PC-9 (cell line): ENCODE results near the gene CD302. TPM values are rescaled to one million over a fixed set of nuclear protein-coding genes. Genes with fewer than 3 reads are reported as not detected.
A peak's percentile ranks its signal among the peaks of the same experiment; 100 is the strongest.

ENCODE experiments used
- BruUV-seq: library from RNA; stranded (reverse); fragments of 400-500 nt; replicated peaks from 2 replicates; lab custom pipeline; 2021; lab: Mats Ljungman, UMichigan
- CTCF ChIA-PET: fragments of 300-600 bp; sonication (Branson Sonifier 250); formaldehyde crosslinking; loops from one replicate; lab custom pipeline; 2022; ENCODE audit warnings: antibody characterized with exemption; lab: Charles Lee
- POLR2A ChIA-PET: fragments of 300-600 bp; sonication (Branson Sonifier 250); formaldehyde crosslinking; loops from one replicate; lab custom pipeline; 2022; ENCODE audit warnings: antibody characterized with exemption; ENCODE audit not compliant: unreplicated experiment; lab: Charles Lee
- DNase-seq, 2 experiments: peaks; one replicate each; pipeline versions ENCODE4 v3.0.0 to v3.0.0-alpha.2; 2015 to 2022; ENCODE audit warnings: mixed read lengths in 1 of 2
- H2AFZ ChIP-seq: fragments of 200-600 bp; sonication (generic); 2 replicates; pipeline ENCODE4 v1.8.1; 2017; ENCODE audit warnings: antibody characterized with exemption
- H3F3A ChIP-seq: fragments of 200-600 bp; sonication (generic); 2 replicates; pipeline ENCODE4 v1.8.1; 2017; ENCODE audit warnings: antibody characterized with exemption, mild to moderate bottlenecking, low read depth; ENCODE audit not compliant: insufficient read depth
- H3K27ac ChIP-seq: fragments of 200-600 bp; sonication (generic); 2 replicates; pipeline ENCODE4 v1.6.1; 2016; ENCODE audit warnings: mixed run types
- H3K27me3 ChIP-seq: fragments of 200-600 bp; sonication (generic); 2 replicates; pipeline ENCODE4 v1.6.1; 2016; ENCODE audit warnings: low read depth, mixed run types; ENCODE audit not compliant: insufficient read depth
- H3K36me3 ChIP-seq: fragments of 200-600 bp; sonication (generic); 2 replicates; pipeline ENCODE4 v1.6.1; 2016; ENCODE audit warnings: low read depth, mixed run types
- H3K4me1 ChIP-seq: fragments of 200-600 bp; sonication (generic); replicated peaks from 2 replicates; pipeline ENCODE4 v1.6.1; 2016; ENCODE audit warnings: mixed run types; ENCODE audit not compliant: insufficient read depth
- H3K4me2 ChIP-seq: fragments of 200-600 bp; sonication (generic); 2 replicates; pipeline ENCODE4 v1.6.1; 2017; ENCODE audit warnings: mixed run types
- H3K4me3 ChIP-seq: fragments of 200-600 bp; sonication (generic); 2 replicates; pipeline ENCODE4 v1.6.1; 2016; ENCODE audit warnings: mixed run types
- H3K79me2 ChIP-seq: fragments of 200-600 bp; sonication (generic); 2 replicates; pipeline ENCODE4 v1.6.1; 2017; ENCODE audit warnings: low read depth, mixed run types
- H3K9me2 ChIP-seq: fragments of 200-600 bp; sonication (generic); 2 replicates; pipeline ENCODE4 v1.8.1; 2017; ENCODE audit warnings: mild to moderate bottlenecking; ENCODE audit not compliant: insufficient read depth
- H3K9me3 ChIP-seq: fragments of 200-600 bp; sonication (generic); 2 replicates; pipeline ENCODE4 v1.8.1; 2016; ENCODE audit warnings: low read depth; ENCODE audit not compliant: insufficient read depth
- H4K20me1 ChIP-seq: fragments of 200-600 bp; sonication (generic); 2 replicates; pipeline ENCODE4 v1.8.1; 2017; ENCODE audit not compliant: insufficient read depth
- CTCF ChIP-seq: fragments of 200-600 bp; sonication (generic); conservative IDR thresholded peaks from 2 replicates; pipeline ENCODE4 v1.6.1; 2017; ENCODE audit warnings: mixed run types, antibody characterized with exemption, mild to moderate bottlenecking, moderate library complexity
- EZH2 ChIP-seq: fragments of 200-600 bp; sonication (generic); IDR thresholded peaks from 2 replicates; pipeline ENCODE4 v1.8.0; 2017; ENCODE audit warnings: antibody characterized with exemption, low read depth
- intact Hi-C: fragments of 100-400 bp; cut with micrococcal nuclease; formaldehyde crosslinking; loops from one replicate; pipeline ENCODE4 v1.10.0; 2022; ENCODE audit not compliant: unreplicated experiment
- total RNA-seq: library from RNA; stranded (reverse); gene quantifications from 2 replicates; pipeline ENCODE4 v1.2.3, GENCODE V29; 2021

Gene CD302
- total RNA-seq, 1 experiment from 2014 or later = 2.6 TPM

GRCh38 chr2:159802673-159803072 is 4.7 kb upstream of the CD302 start:
- Histone ChIP-seq H3K4me3 (no peak overlapping the region), H3K27me3 (peaks cover 11% of the 10 kb centered on the region; the same call in 1 of the 2 replicates), H3F3A (no peaks in the 10 kb centered on the region), H4K20me1 (no peaks in the 10 kb centered on the region), H3K9me2 (no peaks in the 10 kb centered on the region), H3K9me3 (no peaks in the 10 kb centered on the region), H3K27ac (no peak overlapping the region), H2AFZ (no peak overlapping the region), H3K4me1 (no peaks in the 10 kb centered on the region), H3K4me2 (no peak overlapping the region), H3K79me2 (no peaks in the 10 kb centered on the region), H3K36me3 (no peaks in the 10 kb centered on the region)
- no peak for DNase-seq
- no TSS peak for BruUV-seq
- intact Hi-C loops = no loop called here
- ChIA-PET POLR2A (no interaction called here), CTCF (no interaction called here)
- TF ChIP-seq EZH2 (no peak), CTCF (no peak)

GRCh38 chr2:159799833-159800232 is 1.8 kb upstream of the CD302 start:
- intact Hi-C loops = no loop called here
- ChIA-PET POLR2A (no interaction called here), CTCF (interaction anchor here (0.6 kb wide), 1 partner anchor 286 kb away, joined by 3 read pairs; no protein-coding TSS in a partner anchor)

GRCh38 chr2:159798376-159798725 is 343 bp upstream of the CD302 start:
- TF ChIP-seq EZH2 (no peak), CTCF (no peak)
- no peak overlapping the region for H3K27ac ChIP-seq
- no peaks in the 10 kb centered on the region for H3K4me1 ChIP-seq
- no peaks in the 10 kb centered on the region for H3K9me3 ChIP-seq
- peaks cover 19% of the 10 kb centered on the region; the same call in 1 of the 2 replicates for H3K27me3 ChIP-seq
- peak overlapping the region; percentile 58 for H3K4me3 ChIP-seq
- POLR2A ChIA-PET = no interaction called here
- H3K9me2 ChIP-seq = no peaks in the 10 kb centered on the region
- intact Hi-C loops = no loop called here
- peak overlapping the region; percentile 77 for H3K4me2 ChIP-seq
- no peaks in the 10 kb centered on the region for H3K36me3 ChIP-seq
- no TSS peak for BruUV-seq
- no peaks in the 10 kb centered on the region for H4K20me1 ChIP-seq
- H3K79me2 ChIP-seq = no peaks in the 10 kb centered on the region
- DNase-seq = no peak
- CTCF ChIA-PET = no interaction called here
- peak overlapping the region; percentile 81; the same call in 1 of the 2 replicates for H2AFZ ChIP-seq
- H3F3A ChIP-seq = no peaks in the 10 kb centered on the region

More at GRCh38 chr2:159799833-159800232, 1.8 kb upstream of the CD302 start:
- H3K9me3 ChIP-seq = no peaks in the 10 kb centered on the region
- no peaks in the 10 kb centered on the region for H4K20me1 ChIP-seq
- H3F3A ChIP-seq = no peaks in the 10 kb centered on the region
- H3K27me3 ChIP-seq = peaks cover 19% of the 10 kb centered on the region; the same call in 1 of the 2 replicates
- no peak overlapping the region for H3K27ac ChIP-seq
- no peaks in the 10 kb centered on the region for H3K36me3 ChIP-seq
- DNase-seq = no peak
- H2AFZ ChIP-seq = no peak overlapping the region
- H3K79me2 ChIP-seq = no peaks in the 10 kb centered on the region
- H3K4me3 ChIP-seq = no peak overlapping the region
- no peaks in the 10 kb centered on the region for H3K4me1 ChIP-seq
- H3K9me2 ChIP-seq = no peaks in the 10 kb centered on the region
- BruUV-seq = no TSS peak
- no peak overlapping the region for H3K4me2 ChIP-seq
- no peak for TF ChIP-seq CTCF
- no peak for TF ChIP-seq EZH2
